Activated CD4-positive, CD25-positive, alpha-beta regulatory T cell treated with anti-CD3 and anti-CD28 coated beads, Interleukin-2, amount 50 U/mL, for 24 hours (primary cell): Measurements from ENCODE around the gene AEBP1.
A peak's percentile ranks its signal among the peaks of the same experiment; 100 is the strongest.

Experiments
- ATAC-seq, 2 donors: fragments of 150-1000 bp; cut with Tn5 transposase; one replicate each; pipeline ENCODE4 v1.10.0; 2021; ENCODE audit warnings: mild to moderate bottlenecking in 1 of 2, moderate library complexity in 1 of 2

Gene AEBP1

GRCh38 chr7:44103923-44104859, at the start of gene AEBP1:
TSS of gene AEBP1 (plus strand) at chr7:44104345. CDS start at chr7:44104666, 321 bp downstream.
- peak; percentile 42 to 44 for ATAC-seq

GRCh38 chr7:44056681-44057080, 47.5 kb upstream of the AEBP1 start:
- ATAC-seq: no peak

DNA sequence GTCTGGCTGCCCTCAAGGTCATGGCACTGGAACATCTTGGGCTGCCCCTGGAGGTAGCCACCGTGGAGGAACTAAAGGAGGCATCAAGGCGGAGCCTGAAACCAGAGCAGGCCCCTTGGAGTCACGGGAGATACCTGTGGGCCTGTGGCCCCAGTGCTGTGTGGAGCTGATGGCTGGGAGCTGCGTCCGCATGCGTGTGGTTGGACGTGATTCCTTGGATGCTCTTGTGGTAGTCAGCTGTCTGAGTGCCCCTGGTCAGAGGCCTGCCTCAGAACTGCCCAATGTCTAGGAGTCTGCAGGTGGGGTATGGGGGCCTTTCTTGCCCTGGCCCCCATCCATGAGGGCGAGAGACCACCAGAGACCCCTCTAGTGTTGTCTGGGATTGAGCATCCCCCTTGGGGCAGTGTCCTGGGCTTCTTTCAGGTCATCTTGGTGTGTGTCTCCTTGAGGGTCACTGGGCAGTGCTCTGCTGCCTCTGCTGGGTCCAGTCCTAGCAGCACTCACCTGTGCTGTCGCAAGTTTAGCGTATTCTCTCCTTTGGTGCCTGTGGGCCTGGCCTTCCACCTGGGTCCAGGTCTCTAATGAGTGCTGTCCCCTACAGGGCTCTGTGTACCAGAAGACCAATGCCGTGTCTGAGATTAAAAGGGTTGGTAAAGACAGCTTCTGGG, 46.8 kb upstream of the AEBP1 start:
- no peak for ATAC-seq

DNA sequence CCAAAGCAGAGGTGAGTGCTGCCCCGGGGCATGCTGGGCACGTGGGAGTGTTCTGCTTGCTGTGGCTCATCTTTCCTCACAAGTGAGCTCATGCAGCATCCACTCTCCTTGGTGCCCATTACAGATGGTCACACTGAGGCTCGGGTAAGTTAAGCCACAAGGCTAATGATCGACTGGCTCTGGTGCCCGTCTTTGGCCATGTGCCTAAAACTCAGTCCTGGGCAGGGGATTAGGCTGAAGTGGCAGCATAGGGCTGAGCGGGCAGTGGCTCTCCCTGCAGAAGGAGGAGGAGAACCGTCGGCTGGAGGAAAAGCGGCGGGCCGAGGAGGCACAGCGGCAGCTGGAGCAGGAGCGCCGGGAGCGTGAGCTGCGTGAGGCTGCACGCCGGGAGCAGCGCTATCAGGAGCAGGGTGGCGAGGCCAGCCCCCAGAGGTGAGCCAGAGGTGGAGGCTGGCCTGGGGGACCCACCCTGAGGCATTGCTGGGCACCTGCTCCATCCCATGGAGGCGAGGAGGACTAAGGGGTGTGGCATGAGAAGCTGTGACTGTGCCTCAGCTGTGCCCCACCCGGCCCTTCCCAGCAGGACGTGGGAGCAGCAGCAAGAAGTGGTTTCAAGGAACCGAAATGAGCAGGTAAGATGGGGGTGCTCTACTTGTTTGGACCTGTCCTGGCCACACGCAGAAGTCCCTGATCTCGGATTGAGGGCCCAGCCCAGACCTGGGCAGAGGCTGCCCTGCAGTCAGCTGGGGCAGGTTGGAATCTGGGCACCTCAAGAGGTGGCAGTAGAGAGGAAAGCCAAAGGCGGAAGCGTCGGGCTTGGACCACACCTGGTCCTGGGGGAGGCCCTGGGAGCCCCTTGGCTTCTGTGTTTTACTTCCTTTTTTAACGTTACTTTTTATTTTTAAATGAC, 46.0 kb upstream of the AEBP1 start:
- ATAC-seq: no peak

DNA sequence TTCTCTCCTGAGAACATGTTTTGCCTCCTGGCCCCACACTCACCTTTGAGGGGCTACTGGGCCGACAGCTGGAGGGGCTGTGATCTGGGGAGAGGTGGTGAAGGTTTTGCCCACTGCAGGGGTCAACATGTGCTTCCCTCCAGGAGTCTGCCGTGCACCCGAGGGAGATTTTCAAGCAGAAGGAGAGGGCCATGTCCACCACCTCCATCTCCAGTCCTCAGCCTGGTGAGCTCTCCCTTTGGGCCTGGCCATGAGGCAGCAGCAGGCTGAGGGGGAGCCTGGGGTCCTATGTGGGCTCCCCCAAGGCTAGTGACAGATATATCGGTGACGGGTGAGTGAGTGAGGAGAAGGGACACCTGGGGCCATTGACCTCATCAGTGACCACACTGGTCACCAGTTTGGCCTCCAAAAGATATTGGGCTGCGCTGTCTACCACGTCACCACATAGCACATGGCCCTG, 45.4 kb upstream of the AEBP1 start:
- no peak for ATAC-seq

DNA sequence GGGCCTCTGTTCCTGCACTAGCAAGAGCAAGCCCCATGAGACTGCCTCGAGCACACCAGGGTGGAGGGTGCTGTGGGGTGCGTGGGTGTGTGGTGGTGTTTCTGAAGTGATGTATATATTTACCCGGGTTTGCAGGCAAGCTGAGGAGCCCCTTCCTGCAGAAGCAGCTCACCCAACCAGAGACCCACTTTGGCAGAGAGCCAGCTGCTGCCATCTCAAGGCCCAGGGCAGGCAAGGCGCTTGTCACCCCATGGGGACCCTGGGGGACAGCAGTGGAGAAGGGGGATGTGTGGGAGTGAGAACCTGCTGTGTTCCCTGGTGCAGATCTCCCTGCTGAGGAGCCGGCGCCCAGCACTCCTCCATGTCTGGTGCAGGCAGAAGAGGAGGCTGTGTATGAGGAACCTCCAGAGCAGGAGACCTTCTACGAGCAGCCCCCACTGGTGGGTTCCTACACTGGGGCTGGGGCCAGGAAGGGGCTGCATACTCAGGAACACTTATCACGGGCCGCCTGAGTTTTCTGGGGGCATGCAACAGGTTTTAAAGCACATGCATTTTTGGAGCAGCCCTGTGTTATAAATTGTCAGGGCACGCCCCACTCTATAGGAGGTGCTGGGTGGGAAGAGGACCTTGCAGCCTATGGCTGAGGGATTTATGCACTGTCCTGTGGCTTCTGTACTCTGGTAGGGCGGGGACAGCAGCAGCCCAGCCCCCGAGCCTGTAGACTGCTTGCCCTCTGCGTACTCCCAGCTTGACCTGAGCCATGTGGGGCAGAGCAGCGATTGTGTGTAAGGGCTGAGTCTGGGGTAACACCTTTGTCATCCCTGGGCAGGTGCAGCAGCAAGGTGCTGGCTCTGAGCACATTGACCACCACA, 44.7 kb upstream of the AEBP1 start:
- no peak for ATAC-seq

DNA sequence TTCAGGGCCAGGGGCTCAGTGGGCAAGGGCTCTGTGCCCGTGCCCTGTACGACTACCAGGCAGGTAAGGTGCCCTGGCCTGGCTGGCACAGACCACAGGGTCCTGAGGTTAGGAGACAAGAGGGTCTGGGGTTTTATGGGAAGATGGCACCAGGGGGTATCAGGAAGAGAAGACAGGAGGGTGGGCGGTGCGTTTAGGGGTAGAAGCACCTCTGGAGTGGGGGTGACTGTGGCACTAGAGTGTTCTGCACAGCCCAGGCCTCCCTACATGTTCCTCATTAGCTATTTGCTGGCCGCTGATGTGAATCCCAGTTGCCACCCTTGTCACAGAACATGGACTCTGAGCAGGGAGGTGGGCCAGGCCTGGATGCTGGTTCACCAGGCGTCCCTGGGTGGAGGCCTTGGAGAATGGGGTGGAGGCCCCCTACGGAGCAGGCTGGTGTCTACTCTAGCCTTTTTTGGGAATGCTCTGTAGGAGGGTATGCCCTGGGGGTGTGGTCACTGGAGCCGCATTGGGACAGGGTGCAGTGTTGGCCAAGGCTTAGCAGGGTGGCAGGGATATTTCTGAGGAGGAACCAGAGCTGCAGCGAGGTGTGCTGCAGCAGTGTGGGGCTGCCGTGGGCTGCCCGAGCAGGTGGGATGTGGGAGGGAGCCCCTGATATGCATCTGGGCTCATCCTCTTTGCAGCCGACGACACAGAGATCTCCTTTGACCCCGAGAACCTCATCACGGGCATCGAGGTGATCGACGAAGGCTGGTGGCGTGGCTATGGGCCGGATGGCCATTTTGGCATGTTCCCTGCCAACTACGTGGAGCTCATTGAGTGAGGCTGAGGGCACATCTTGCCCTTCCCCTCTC, 43.8 kb upstream of the AEBP1 start:
- ATAC-seq: no peak

GRCh38 chr7:44060948-44061644, 43.0 kb upstream of the AEBP1 start:
- ATAC-seq: no peak

DNA sequence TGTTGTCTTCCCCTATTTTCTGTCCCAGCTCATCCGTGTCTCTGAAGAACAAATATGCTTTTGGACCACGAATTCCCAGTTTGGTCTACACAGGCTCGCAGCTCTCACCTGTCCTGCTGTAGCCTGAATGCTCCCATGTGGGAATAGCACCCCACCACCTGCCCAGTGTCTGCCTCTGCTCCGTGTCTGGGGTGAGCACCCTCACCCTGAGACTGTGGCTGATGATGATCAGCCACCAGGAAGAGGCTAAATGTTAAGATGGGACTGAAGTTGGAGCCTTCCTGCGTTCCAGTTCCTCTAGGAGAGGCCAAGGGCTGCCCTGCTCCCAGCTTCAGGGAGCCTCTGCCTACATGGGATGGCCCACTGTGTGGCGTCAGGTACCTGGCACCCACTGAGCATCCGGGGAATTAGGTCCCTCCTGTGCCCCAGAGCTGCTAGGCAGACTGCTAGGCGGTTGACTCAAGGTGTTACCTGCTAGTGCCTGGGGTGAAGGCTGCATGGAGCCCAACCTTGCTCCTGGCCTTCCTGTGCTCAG, 42.4 kb upstream of the AEBP1 start:
- no peak for ATAC-seq

DNA sequence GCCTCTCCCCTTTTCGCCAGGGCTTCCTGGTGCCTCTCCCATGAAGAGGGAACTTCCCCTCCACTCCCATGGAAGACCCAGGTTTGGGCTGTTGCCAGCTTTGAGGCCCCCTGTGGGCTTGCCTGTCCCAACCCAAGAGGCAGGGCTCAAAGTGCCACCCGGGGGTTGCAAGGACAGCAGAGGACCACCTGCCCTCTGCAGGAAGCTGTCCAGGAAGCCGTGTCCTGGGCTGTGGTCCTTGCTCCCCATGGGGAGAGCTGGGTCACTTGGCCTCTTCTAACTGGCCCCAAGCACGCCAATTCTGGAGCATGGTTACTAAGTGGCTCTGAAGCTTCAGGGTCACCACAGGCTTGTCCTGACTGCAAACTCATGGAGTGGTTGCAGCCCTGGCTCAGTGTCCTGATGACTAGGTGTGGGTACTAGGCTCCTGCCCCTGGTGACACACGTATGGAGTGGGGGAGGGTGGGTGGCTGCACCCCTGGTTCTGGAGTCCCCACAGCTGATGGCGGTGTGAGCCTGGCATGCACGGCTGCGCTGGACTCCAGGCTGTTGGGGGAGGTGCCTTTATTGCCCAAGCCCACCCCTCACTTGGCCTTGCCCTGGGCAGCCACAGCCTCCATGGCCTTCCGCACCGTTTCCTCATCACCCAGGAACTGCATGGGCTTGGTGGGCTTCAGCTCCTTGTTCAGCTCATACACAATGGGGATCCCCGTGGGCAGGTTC, 41.8 kb upstream of the AEBP1 start:
- no peak for ATAC-seq

DNA sequence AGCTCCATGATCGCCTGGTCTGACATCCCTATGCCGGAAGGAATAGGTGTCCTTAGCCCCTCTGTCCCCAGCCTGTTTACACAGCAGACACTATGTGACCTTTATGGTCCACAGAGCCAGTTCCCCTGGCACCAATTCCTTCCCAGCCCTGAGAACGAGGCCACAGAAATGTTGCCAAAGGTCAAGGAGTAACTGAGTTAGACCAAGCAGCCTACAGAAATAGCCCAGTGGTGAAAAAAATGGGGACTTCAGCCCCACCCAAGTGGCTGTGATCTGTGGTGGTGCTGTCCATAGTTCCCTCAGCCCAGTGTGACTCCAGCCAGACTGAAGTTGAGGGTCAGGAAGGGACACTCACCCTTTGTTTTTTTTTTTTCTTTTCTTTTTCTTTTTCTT, 41.2 kb upstream of the AEBP1 start:
- no peak for ATAC-seq

- no peak for ATAC-seq
These were observed 40.6 kb upstream of the AEBP1 start for GRCh38 chr7:44063547-44063893.

DNA sequence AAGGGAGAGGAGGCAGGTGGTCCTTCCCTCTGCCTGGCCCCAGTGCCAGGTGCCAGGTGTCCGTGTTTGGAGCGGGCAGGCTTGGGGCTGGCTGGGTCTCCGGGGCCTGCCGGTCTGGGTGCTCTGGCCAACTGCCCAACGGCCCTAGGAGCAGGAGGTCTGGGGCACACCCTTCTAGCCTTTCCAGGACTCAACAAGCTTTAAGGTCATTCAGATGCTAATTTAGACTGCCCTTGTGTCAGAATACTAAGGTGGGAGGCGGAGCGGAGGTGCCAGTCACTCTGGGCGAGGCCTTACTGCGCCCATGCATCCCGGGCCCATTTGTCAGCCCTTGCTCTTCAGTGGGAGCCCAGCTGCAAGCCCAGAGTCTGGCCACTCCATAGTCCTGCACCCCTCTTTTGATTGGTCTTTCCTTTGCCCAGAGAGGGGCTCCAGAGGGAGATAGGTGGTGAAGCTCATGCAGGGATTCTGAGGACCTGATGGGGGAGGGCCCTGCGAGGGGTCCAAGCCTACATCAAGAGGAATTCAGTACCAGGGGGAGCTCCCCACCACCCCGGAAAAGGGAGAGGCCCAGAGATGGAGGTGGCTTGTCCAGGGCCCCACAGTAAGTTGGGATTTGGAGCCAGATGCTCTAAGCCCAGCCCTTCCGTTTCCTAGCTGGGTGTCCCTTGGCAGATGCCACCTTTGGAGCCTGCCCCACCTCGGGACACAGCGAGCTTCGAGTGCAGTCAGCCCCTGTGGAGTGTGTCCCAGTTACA, 40.1 kb upstream of the AEBP1 start:
- ATAC-seq: no peak

GRCh38 chr7:44064791-44065430, 39.2 kb upstream of the AEBP1 start:
- no peak for ATAC-seq

- ATAC-seq: peak; percentile 15 to 28
These were observed 38.6 kb upstream of the AEBP1 start, which contains the start of gene PGAM2 for GRCh38 chr7:44065431-44066110. TSS of gene PGAM2 (minus strand) at chr7:44065567. CDS start at chr7:44065529, 38 bp downstream.

DNA sequence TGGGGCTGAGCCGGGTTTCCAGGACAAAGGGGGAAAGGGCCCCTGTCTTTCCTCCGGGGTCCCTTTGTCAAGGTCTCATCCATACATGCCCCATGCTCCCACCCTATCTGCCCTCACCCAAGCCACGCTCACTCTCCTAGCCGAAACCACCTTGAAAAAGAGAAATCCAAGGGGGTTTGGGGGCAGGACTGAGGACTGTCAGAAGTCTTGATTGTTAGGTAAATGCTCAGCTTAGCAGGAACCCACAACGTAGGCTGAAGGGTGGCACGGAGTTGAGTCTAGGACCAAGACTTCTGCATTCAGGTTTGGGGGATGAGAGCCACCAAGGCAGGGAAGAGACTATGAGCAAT, 38.1 kb upstream of the AEBP1 start:
- peak; percentile 3 for ATAC-seq

DNA sequence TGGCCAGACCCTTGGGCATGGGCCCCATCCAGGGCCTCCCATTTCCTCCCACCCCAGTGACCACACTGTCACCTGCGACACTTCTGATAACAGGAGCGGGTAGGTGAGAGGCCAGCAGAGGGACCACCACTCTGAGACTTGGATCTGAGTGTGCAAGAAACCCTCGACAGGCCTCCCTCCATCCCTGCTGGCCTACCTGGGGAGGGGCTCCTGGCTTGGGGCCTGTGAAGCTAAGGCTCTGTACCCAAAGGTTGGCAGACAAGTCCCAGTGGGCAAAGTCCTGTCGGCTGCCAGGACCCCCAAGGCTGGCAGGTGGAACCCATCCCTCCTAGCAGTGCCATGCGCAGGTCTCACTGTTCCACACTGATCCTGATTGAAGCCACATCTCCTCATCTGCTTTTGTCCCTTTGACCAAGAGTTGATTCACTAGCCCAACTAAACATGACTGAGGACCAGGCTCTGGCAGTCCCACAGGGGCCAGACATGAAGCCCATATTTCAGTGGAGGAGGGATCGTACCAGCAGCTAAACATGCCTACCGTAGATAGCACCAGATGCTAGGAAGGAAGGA, 37.6 kb upstream of the AEBP1 start:
- peak; percentile 5 to 7 for ATAC-seq
